ENCODE data around the gene SIPA1L3.

DNA sequence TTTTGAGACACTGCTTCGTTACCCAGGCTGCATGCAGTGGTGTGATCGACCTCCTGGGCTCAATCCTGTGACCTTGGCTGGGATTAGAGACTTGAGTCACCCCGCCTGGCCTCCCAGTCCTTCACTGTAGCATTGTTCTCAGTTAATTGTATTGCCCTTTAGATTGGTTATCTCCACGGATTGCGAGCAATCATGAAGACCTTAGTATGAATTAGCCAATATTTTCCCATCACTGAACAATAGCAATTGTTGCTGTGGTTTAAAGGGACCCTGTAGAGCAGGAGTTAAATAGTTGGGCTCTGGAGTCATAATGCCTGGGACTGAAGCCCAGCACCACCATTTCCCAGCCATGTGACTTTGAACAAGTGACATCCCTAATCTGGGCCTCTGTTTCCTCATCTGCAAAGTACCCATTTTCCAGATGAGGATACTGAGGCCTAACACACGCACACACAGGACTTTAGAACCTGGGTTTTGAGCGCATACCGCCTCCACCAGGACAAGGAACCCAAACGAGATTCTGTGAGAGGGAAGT, 340.8 kb downstream of the SIPA1L3 start:
- TF ChIP-seq, protein P1, sequence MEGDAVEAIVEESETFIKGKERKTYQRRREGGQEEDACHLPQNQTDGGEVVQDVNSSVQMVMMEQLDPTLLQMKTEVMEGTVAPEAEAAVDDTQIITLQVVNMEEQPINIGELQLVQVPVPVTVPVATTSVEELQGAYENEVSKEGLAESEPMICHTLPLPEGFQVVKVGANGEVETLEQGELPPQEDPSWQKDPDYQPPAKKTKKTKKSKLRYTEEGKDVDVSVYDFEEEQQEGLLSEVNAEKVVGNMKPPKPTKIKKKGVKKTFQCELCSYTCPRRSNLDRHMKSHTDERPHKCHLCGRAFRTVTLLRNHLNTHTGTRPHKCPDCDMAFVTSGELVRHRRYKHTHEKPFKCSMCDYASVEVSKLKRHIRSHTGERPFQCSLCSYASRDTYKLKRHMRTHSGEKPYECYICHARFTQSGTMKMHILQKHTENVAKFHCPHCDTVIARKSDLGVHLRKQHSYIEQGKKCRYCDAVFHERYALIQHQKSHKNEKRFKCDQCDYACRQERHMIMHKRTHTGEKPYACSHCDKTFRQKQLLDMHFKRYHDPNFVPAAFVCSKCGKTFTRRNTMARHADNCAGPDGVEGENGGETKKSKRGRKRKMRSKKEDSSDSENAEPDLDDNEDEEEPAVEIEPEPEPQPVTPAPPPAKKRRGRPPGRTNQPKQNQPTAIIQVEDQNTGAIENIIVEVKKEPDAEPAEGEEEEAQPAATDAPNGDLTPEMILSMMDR (IDR thresholded peaks at IDR 0.05 in 4 of 5, conservative IDR thresholded peaks at IDR 0.05 in 1 of 5): no peak
- TF ChIP-seq POLR2A (IDR thresholded peaks at IDR 0.05): no peak
